Keratinocyte (primary cell): ENCODE measurements around the gene LGR4.

ENCODE experiments used
- CTCF ChIP-seq, 3 experiments: IDR thresholded peaks in 1 of 3; conservative IDR thresholded peaks in 1 of 3; optimal IDR thresholded peaks in 1 of 3; 2 replicates in 2 of 3; 3 replicates in 1 of 3; pipeline versions ENCODE3 to v1.5.1; 2011; ENCODE audit warnings: low read length in 3 of 3, mild to moderate bottlenecking in 3 of 3, moderate library complexity in 2 of 3, control low read depth in 1 of 3, inconsistent platforms in 1 of 3; ENCODE audit not compliant: insufficient read depth in 2 of 3; ENCODE audit errors: extremely low read depth in 1 of 3
- EZH2 ChIP-seq: IDR thresholded peaks from one replicate; pipeline ENCODE4 v1.6.1; 2012; ENCODE audit warnings: inconsistent platforms, mild to moderate bottlenecking, low read length, moderate library complexity

DNA sequence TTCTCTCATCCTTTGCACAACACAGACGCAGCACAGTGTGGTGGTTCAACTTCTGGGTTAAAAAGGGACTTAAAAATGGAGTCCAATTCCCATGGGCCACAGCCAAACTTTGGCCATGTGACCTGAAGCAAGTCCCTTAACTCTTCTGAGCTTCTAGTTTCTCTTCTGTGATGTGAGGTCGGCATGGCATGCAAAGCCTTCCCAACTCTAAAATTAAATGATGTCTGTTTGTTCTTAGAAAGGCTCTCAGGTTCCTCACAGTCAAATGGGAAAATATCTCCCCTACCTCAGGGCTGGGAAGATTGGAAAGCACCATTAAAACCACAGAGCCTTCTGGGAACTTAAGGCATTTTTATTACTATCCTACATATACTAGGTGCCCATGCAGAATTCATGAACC is 38.8 kb downstream of the LGR4 start:
- TF ChIP-seq CTCF (optimal IDR thresholded peaks at IDR 0.05 in 1 of 3, IDR thresholded peaks at IDR 0.05 in 1 of 3, conservative IDR thresholded peaks at IDR 0.05 in 1 of 3; ENCODE audit: extremely low read depth in 1 of 3, insufficient read depth in 2 of 3, low read length in 3 of 3) (no peak), EZH2 (no peak)
